HCT116 (cell line): ENCODE data around the gene NLRC5. TPM values are rescaled to one million over a fixed set of nuclear protein-coding genes. Genes with fewer than 3 reads are reported as not detected.

ENCODE experiments used
- ATAC-seq: fragments of 200-7000 bp; cut with Tn5 transposase; 2 replicates; pipeline ENCODE4 v1.9.1; 2020; ENCODE audit warnings: mild to moderate bottlenecking, moderate library complexity
- BruUV-seq: library from RNA; stranded (reverse); fragments of 400-500 nt; replicated peaks from 2 replicates; lab custom pipeline; 2021; lab: Mats Ljungman, UMichigan
- CTCF ChIA-PET: fragments of 300-600 bp; sonication (Branson Sonifier 250); formaldehyde crosslinking; loops from one replicate; lab custom pipeline; 2021; ENCODE audit warnings: antibody characterized with exemption; lab: Charles Lee
- POLR2A ChIA-PET: fragments of 300-600, 350-600 bp; sonication (Branson Sonifier 250); formaldehyde crosslinking; loops from one replicate; lab custom pipeline; 2021; ENCODE audit warnings: antibody characterized with exemption; lab: Charles Lee
- RAD21 ChIA-PET, 2 experiments: fragments of 300-600 bp; sonication (Branson Sonifier 250); formaldehyde crosslinking; loops; one replicate each; lab custom pipeline; 2023; ENCODE audit warnings: low total read pairs in 2 of 2; ENCODE audit not compliant: uncharacterized antibody in 2 of 2, unreplicated experiment in 2 of 2, low non-redundant PET in 1 of 2; lab: Charles Lee
- DNase-seq: peaks from one replicate; pipeline ENCODE4 v3.0.0-alpha.2; 2010; ENCODE audit warnings: low read depth, low spot score
- H2AFZ ChIP-seq: fragments of 200-600 bp; shearing (Covaris generic), sonication (generic); 2 replicates; pipeline ENCODE4 v1.6.1; 2017; ENCODE audit warnings: low read depth, mixed run types, mixed read lengths, antibody characterized with exemption, low read length; ENCODE audit not compliant: poor library complexity, severe bottlenecking
- H3K27ac ChIP-seq: 2 replicates; pipeline ENCODE4 v1.5.1; 2012; ENCODE audit warnings: low read depth, low read length
- H3K27me3 ChIP-seq: fragments of 200-600 bp; sonication (generic); 2 replicates; pipeline ENCODE4 v1.6.1; 2016; ENCODE audit warnings: mixed run types, low read length, mixed read lengths; ENCODE audit not compliant: insufficient read depth
- H3K36me3 ChIP-seq, 2 experiments: fragments of 200-500 bp in 1 of 2; fragments of 200-600 bp in 1 of 2; sonication (Bioruptor generic) in 1 of 2; sonication (generic) in 1 of 2; 2 replicates each; pipeline versions ENCODE4 v1.5.1 to v1.6.1; 2014 to 2016; ENCODE audit warnings: low read length in 2 of 2, inconsistent platforms in 1 of 2, mixed read lengths in 1 of 2, mixed run types in 1 of 2; ENCODE audit not compliant: insufficient read depth in 2 of 2, control insufficient read depth in 1 of 2
- H3K4me1 ChIP-seq, 2 experiments: fragments of 200-600 bp in 1 of 2; sonication (generic) in 1 of 2; 2 replicates each; pipeline versions ENCODE4 v1.5.1 to v1.6.1; 2012 to 2017; ENCODE audit warnings: low read length in 2 of 2, inconsistent platforms in 1 of 2, mild to moderate bottlenecking in 1 of 2, mixed read lengths in 1 of 2, mixed run types in 1 of 2, moderate library complexity in 1 of 2; ENCODE audit not compliant: insufficient read depth in 2 of 2, control insufficient read depth in 1 of 2
- H3K4me2 ChIP-seq: fragments of 200-600 bp; sonication (generic); 2 replicates; pipeline ENCODE4 v1.6.1; 2017; ENCODE audit warnings: mixed run types, low read length, mixed read lengths
- H3K4me3 ChIP-seq, 2 experiments: fragments of 200-600 bp in 1 of 2; sonication (generic) in 1 of 2; replicated peaks in 1 of 2; 2 replicates each; pipeline ENCODE4 v1.5.1; 2011 to 2016; ENCODE audit warnings: low read length in 2 of 2, control low read depth in 1 of 2, low read depth in 1 of 2, mild to moderate bottlenecking in 1 of 2, mixed read lengths in 1 of 2, mixed run types in 1 of 2
- H3K79me2 ChIP-seq: fragments of 200-600 bp; sonication (generic); 2 replicates; pipeline ENCODE4 v1.6.1; 2017; ENCODE audit warnings: mild to moderate bottlenecking, mixed run types, low read length, moderate library complexity, mixed read lengths; ENCODE audit not compliant: insufficient read depth
- H3K9ac ChIP-seq: fragments of 200-600 bp; sonication (generic); 2 replicates; pipeline ENCODE4 v1.6.1; 2016; ENCODE audit warnings: low read length, mixed read lengths
- H3K9me2 ChIP-seq: fragments of 200-600 bp; sonication (generic), shearing (Covaris generic); 2 replicates; pipeline ENCODE4 v1.6.1; 2017; ENCODE audit warnings: mixed run types, mild to moderate bottlenecking, moderate library complexity; ENCODE audit not compliant: insufficient read depth
- H3K9me3 ChIP-seq, 2 experiments: fragments of 200-500 bp in 1 of 2; fragments of 200-600 bp in 1 of 2; sonication (Bioruptor generic) in 1 of 2; sonication (generic) in 1 of 2; 2 replicates each; pipeline ENCODE4 v1.6.1; 2014 to 2017; ENCODE audit warnings: low read length in 2 of 2, mixed read lengths in 2 of 2, inconsistent platforms in 1 of 2, low read depth in 1 of 2, mild to moderate bottlenecking in 1 of 2, mixed run types in 1 of 2, moderate library complexity in 1 of 2; ENCODE audit not compliant: control insufficient read depth in 1 of 2, insufficient read depth in 1 of 2
- H4K20me1 ChIP-seq: fragments of 200-600 bp; sonication (generic), shearing (Covaris generic); 2 replicates; pipeline ENCODE4 v1.6.1; 2017; ENCODE audit warnings: mixed run types, mild to moderate bottlenecking, moderate library complexity; ENCODE audit not compliant: insufficient read depth
- ELF1 ChIP-seq: IDR thresholded peaks from 2 replicates; pipeline ENCODE4 v1.6.1; 2012; ENCODE audit warnings: low read depth, borderline replicate concordance
- EZH2 ChIP-seq: fragments of 200-600 bp; sonication (generic); IDR thresholded peaks from 2 replicates; pipeline ENCODE4 v1.6.1; 2017; ENCODE audit warnings: antibody characterized with exemption, mixed run types
- POLR2AphosphoS5 ChIP-seq: IDR thresholded peaks from 2 replicates; pipeline ENCODE4 v1.6.1; 2011; ENCODE audit warnings: mild to moderate bottlenecking, low read depth, low read length, moderate library complexity
- RAD21 ChIP-seq: IDR thresholded peaks from 2 replicates; pipeline ENCODE4 v1.6.1; 2012; ENCODE audit warnings: low read depth, mild to moderate bottlenecking
- SIN3A ChIP-seq: IDR thresholded peaks from 2 replicates; pipeline ENCODE4 v1.6.1; 2012; ENCODE audit warnings: low read depth
- SRF ChIP-seq: IDR thresholded peaks from 2 replicates; pipeline ENCODE4 v1.6.1; 2012; ENCODE audit warnings: low read depth
- TCF7L2 ChIP-seq: IDR thresholded peaks from 2 replicates; pipeline ENCODE4 v1.7.0; 2011; ENCODE audit warnings: borderline replicate concordance, inconsistent platforms; ENCODE audit not compliant: insufficient read depth, insufficient read length; ENCODE audit errors: extremely low read depth
- intact Hi-C: fragments of 100-400 bp; cut with micrococcal nuclease; formaldehyde crosslinking; loops from 2 replicates; pipeline ENCODE4 v1.10.0; 2022
- total RNA-seq: library from RNA; stranded (reverse); gene quantifications from one replicate; pipeline ENCODE4 v1.2.1, GENCODE V29; 2021; ENCODE audit not compliant: unreplicated experiment
- TF ChIP-seq, protein P1 (sequence below), 3 experiments: fragments of 200-600 bp in 1 of 3; sonication (generic) in 1 of 3; IDR thresholded peaks in 2 of 3; conservative IDR thresholded peaks in 1 of 3; 2 replicates each; pipeline ENCODE4 v1.5.1; 2012 to 2017; ENCODE audit warnings: low read depth in 2 of 3, low read length in 2 of 3, antibody characterized with exemption in 1 of 3, borderline replicate concordance in 1 of 3, control low read depth in 1 of 3, mild to moderate bottlenecking in 1 of 3, mixed read lengths in 1 of 3, mixed run types in 1 of 3, moderate library complexity in 1 of 3; ENCODE audit not compliant: insufficient read depth in 1 of 3
- TF ChIP-seq, protein P2 (sequence below): IDR thresholded peaks from 2 replicates; pipeline ENCODE4 v1.6.1; 2011; ENCODE audit warnings: mild to moderate bottlenecking, low read length, moderate library complexity; ENCODE audit not compliant: insufficient replicate concordance; ENCODE audit errors: extremely low read depth
- TF ChIP-seq, protein P3 (sequence below): IDR thresholded peaks from 2 replicates; pipeline ENCODE4 v1.6.1; 2012
- TF ChIP-seq, protein P4 (sequence below): IDR thresholded peaks from 2 replicates; pipeline ENCODE4 v1.6.1; 2012; ENCODE audit warnings: low read depth

NLRC5 gene
- total RNA-seq, 1 experiment from 2014 or later, result 10.4 TPM

DNA sequence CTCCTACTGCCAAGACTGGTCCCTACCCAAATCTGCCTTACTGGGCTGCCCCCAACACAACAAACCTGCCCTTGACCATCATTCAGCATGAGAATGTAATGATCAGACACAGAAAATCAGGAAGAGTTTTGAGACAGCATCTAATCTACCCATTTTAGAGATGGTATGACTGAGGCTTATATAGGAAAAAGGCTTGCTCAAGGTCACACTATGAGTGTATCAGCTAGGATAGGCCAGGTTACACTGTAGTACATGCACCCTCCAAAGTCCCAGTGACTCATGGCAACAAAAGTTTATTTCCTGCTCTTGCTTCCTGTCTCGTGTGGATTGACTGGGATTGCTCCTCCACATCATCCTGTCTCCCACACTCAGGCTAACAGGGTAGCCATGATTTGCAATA, 27.9 kb downstream of the NLRC5 start:
- no peak for TF ChIP-seq TCF7L2
- no peak for TF ChIP-seq SRF
- TF ChIP-seq POLR2AphosphoS5, result no peak
- TF ChIP-seq, protein P1, sequence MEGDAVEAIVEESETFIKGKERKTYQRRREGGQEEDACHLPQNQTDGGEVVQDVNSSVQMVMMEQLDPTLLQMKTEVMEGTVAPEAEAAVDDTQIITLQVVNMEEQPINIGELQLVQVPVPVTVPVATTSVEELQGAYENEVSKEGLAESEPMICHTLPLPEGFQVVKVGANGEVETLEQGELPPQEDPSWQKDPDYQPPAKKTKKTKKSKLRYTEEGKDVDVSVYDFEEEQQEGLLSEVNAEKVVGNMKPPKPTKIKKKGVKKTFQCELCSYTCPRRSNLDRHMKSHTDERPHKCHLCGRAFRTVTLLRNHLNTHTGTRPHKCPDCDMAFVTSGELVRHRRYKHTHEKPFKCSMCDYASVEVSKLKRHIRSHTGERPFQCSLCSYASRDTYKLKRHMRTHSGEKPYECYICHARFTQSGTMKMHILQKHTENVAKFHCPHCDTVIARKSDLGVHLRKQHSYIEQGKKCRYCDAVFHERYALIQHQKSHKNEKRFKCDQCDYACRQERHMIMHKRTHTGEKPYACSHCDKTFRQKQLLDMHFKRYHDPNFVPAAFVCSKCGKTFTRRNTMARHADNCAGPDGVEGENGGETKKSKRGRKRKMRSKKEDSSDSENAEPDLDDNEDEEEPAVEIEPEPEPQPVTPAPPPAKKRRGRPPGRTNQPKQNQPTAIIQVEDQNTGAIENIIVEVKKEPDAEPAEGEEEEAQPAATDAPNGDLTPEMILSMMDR (IDR thresholded peaks at IDR 0.05 in 2 of 3, conservative IDR thresholded peaks at IDR 0.05 in 1 of 3; ENCODE audit: borderline replicate concordance in 1 of 3, insufficient read depth in 1 of 3, low read depth in 2 of 3, low read length in 2 of 3), result no peak
- TF ChIP-seq, protein P2, sequence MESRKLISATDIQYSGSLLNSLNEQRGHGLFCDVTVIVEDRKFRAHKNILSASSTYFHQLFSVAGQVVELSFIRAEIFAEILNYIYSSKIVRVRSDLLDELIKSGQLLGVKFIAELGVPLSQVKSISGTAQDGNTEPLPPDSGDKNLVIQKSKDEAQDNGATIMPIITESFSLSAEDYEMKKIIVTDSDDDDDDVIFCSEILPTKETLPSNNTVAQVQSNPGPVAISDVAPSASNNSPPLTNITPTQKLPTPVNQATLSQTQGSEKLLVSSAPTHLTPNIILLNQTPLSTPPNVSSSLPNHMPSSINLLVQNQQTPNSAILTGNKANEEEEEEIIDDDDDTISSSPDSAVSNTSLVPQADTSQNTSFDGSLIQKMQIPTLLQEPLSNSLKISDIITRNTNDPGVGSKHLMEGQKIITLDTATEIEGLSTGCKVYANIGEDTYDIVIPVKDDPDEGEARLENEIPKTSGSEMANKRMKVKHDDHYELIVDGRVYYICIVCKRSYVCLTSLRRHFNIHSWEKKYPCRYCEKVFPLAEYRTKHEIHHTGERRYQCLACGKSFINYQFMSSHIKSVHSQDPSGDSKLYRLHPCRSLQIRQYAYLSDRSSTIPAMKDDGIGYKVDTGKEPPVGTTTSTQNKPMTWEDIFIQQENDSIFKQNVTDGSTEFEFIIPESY, result no peak
- no peak for TF ChIP-seq ELF1
- TF ChIP-seq EZH2, result no peak
- TF ChIP-seq, protein P3, sequence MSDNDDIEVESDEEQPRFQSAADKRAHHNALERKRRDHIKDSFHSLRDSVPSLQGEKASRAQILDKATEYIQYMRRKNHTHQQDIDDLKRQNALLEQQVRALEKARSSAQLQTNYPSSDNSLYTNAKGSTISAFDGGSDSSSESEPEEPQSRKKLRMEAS, result no peak
- TF ChIP-seq SIN3A, result no peak
- TF ChIP-seq, protein P4, sequence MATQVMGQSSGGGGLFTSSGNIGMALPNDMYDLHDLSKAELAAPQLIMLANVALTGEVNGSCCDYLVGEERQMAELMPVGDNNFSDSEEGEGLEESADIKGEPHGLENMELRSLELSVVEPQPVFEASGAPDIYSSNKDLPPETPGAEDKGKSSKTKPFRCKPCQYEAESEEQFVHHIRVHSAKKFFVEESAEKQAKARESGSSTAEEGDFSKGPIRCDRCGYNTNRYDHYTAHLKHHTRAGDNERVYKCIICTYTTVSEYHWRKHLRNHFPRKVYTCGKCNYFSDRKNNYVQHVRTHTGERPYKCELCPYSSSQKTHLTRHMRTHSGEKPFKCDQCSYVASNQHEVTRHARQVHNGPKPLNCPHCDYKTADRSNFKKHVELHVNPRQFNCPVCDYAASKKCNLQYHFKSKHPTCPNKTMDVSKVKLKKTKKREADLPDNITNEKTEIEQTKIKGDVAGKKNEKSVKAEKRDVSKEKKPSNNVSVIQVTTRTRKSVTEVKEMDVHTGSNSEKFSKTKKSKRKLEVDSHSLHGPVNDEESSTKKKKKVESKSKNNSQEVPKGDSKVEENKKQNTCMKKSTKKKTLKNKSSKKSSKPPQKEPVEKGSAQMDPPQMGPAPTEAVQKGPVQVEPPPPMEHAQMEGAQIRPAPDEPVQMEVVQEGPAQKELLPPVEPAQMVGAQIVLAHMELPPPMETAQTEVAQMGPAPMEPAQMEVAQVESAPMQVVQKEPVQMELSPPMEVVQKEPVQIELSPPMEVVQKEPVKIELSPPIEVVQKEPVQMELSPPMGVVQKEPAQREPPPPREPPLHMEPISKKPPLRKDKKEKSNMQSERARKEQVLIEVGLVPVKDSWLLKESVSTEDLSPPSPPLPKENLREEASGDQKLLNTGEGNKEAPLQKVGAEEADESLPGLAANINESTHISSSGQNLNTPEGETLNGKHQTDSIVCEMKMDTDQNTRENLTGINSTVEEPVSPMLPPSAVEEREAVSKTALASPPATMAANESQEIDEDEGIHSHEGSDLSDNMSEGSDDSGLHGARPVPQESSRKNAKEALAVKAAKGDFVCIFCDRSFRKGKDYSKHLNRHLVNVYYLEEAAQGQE, result no peak
- no peak for TF ChIP-seq RAD21
- H3K9ac ChIP-seq, result no peak overlapping the region
- H4K20me1 ChIP-seq, result no peaks in the 10 kb centered on the region
- H3K27ac ChIP-seq, result no peak overlapping the region
- no peaks in the 10 kb centered on the region for H3K79me2 ChIP-seq
- H3K4me2 ChIP-seq, result no peak overlapping the region
- POLR2A ChIA-PET, result no interaction called here
- no peaks in the 10 kb centered on the region for H3K9me2 ChIP-seq
- no peak overlapping the region for H3K4me3 ChIP-seq
- BruUV-seq, result no TSS peak
- DNase-seq (no peak), ATAC-seq (no peak)
- no peaks in the 10 kb centered on the region for H3K36me3 ChIP-seq
- intact Hi-C loops, result no loop called here
- no peaks in the 10 kb centered on the region for H3K27me3 ChIP-seq
- RAD21 ChIA-PET, result no interaction called here
- no peak overlapping the region for H2AFZ ChIP-seq
- CTCF ChIA-PET, result no interaction called here
- no peaks in the 10 kb centered on the region for H3K9me3 ChIP-seq
- H3K4me1 ChIP-seq, result peaks cover 0 to 19% of the 10 kb centered on the region in 2 experiments; a peak in 2 of 4 replicates
